T-cell (primary cell): Measurements from ENCODE around the gene SMARCC1. TPM values are rescaled to one million over a fixed set of nuclear protein-coding genes. Genes with fewer than 3 reads are reported as not detected.
A peak's percentile ranks its signal among the peaks of the same experiment; 100 is the strongest.

Source experiments
- ATAC-seq, 4 experiments: fragments of 200-7000 bp in 3 of 4; fragments of 150-1000 bp in 1 of 4; cut with Tn5 transposase; replicated peaks in 1 of 4; 1 replicate in 3 of 4; 2 replicates in 1 of 4; pipeline ENCODE4 v1.10.0; 2021; ENCODE audit warnings: moderate library complexity in 3 of 4, mild to moderate bottlenecking in 2 of 4, moderate number of reproducible peaks in 1 of 4
- CTCF ChIA-PET, 2 donors: fragments of 300-600 bp; sonication (Branson Sonifier 250); formaldehyde crosslinking; loops; one replicate each; lab custom pipeline; 2022; ENCODE audit warnings: antibody characterized with exemption in 2 of 2; lab: Charles Lee
- POLR2A ChIA-PET, 2 donors: fragments of 300-600 bp; sonication (Branson Sonifier 250); formaldehyde crosslinking; loops; one replicate each; lab custom pipeline; 2022; ENCODE audit warnings: antibody characterized with exemption in 2 of 2; lab: Charles Lee
- DNase-seq, 35 experiments: peaks; one replicate each; pipeline versions ENCODE4 v3.0.0 to v3.0.0-alpha.2; 2013 to 2023
- H3K27ac ChIP-seq: one replicate; pipeline ENCODE4 v1.5.1; 2013; ENCODE audit warnings: low read length
- H3K27me3 ChIP-seq, 2 experiments: replicated peaks in 1 of 2; 1 replicate in 1 of 2; 2 replicates in 1 of 2; pipeline versions ENCODE4 v1.6.1 to v1.7.0; 2013; ENCODE audit warnings: low read length in 1 of 2, mixed read lengths in 1 of 2; ENCODE audit not compliant: control insufficient read depth in 2 of 2, insufficient read depth in 2 of 2; ENCODE audit errors: extremely low read depth in 1 of 2
- H3K36me3 ChIP-seq, 2 donors: 1 replicate in 1 of 2; 2 replicates in 1 of 2; pipeline versions ENCODE4 v1.6.1 to v1.7.0; 2013; ENCODE audit warnings: low read length in 1 of 2; ENCODE audit not compliant: control insufficient read depth in 2 of 2, insufficient read depth in 1 of 2; ENCODE audit errors: extremely low read depth in 1 of 2
- H3K4me1 ChIP-seq, 2 experiments: 1 replicate in 1 of 2; 2 replicates in 1 of 2; pipeline versions ENCODE4 v1.6.1 to v1.7.0; 2013; ENCODE audit warnings: low read length in 2 of 2, mixed read lengths in 1 of 2; ENCODE audit not compliant: insufficient read depth in 2 of 2, control insufficient read depth in 1 of 2; ENCODE audit errors: extremely low read depth in 1 of 2
- H3K4me3 ChIP-seq, 2 donors: 1 replicate in 1 of 2; 2 replicates in 1 of 2; pipeline versions ENCODE4 v1.5.1 to v1.7.0; 2013; ENCODE audit warnings: mild to moderate bottlenecking in 2 of 2, low read length in 1 of 2, moderate library complexity in 1 of 2; ENCODE audit not compliant: control insufficient read depth in 1 of 2; ENCODE audit errors: extremely low read depth in 1 of 2
- H3K9me3 ChIP-seq: 2 replicates; pipeline ENCODE4 v1.7.0; 2013
- H3K27ac Mint-ChIP-seq, 2 donors: one replicate each; pipeline ENCODE4 v1.8.0; 2020 to 2021; ENCODE audit warnings: mild to moderate bottlenecking in 2 of 2, mixed read lengths in 2 of 2
- H3K27me3 Mint-ChIP-seq, 2 donors: one replicate each; pipeline ENCODE4 v1.8.0; 2021 to 2022; ENCODE audit warnings: mixed read lengths in 2 of 2
- H3K36me3 Mint-ChIP-seq: one replicate; pipeline ENCODE4 v1.8.0; 2021; ENCODE audit warnings: mixed read lengths
- H3K4me1 Mint-ChIP-seq, 3 donors: one replicate each; pipeline ENCODE4 v1.8.0; 2020 to 2022; ENCODE audit warnings: mixed read lengths in 3 of 3, mild to moderate bottlenecking in 1 of 3
- H3K4me3 Mint-ChIP-seq, 3 donors: one replicate each; pipeline ENCODE4 v1.8.0; 2020 to 2022; ENCODE audit warnings: mild to moderate bottlenecking in 3 of 3, mixed read lengths in 3 of 3, moderate library complexity in 3 of 3
- H3K9me3 Mint-ChIP-seq, 3 donors: one replicate each; pipeline ENCODE4 v1.8.0; 2020 to 2022; ENCODE audit warnings: mixed read lengths in 3 of 3
- WGBS: methylation state at CpG from one replicate; pipeline ENCODE4 v1.1.5; 2013; ENCODE audit warnings: missing lambda C conversion rate; ENCODE audit not compliant: insufficient coverage; 5-methylcytosine and 5-hydroxymethylcytosine counted together
- total RNA-seq, 35 experiments: library from RNA in 6 of 35; stranded (reverse) in 6 of 35; fragments of 120-200 nt in 1 of 35; gene quantifications; one replicate each; pipeline versions ENCODE4 v1.2.1 to v1.2.4 and lab custom pipeline; 2013 to 2026

The SMARCC1 gene
- total RNA-seq, 5 donors from 2014 or later (not counting 1 experiment from before 2014, with no cell fraction given): 88.9 to 99.3 (median 92.4) TPM

- WGBS: no CpG with 5 or more reads among the region's 2 CpGs
- no peak overlapping the region for H3K27ac Mint-ChIP-seq
- peaks cover 0 to 32% of the 10 kb centered on the region in 2 donors for H3K36me3 ChIP-seq
Observed at GRCh38 chr3:47645551-47645950, 136.1 kb downstream of the SMARCC1 start.

GRCh38 chr3:47643092-47643491 is 138.6 kb downstream of the SMARCC1 start:
- H3K4me1 ChIP-seq: no peaks in the 10 kb centered on the region
- H3K9me3 ChIP-seq: no peaks in the 10 kb centered on the region
- ChIA-PET POLR2A (no interaction called here), CTCF (no interaction called here)
- 83% methylated on average over 1 of the region's 6 CpGs for WGBS
- no peak overlapping the region for H3K4me3 ChIP-seq
- H3K9me3 Mint-ChIP-seq: no peaks in the 10 kb centered on the region
- H3K36me3 ChIP-seq: peaks cover 0 to 40% of the 10 kb centered on the region in 2 donors
- ATAC-seq: no peak
- no peak overlapping the region for H3K4me3 Mint-ChIP-seq
- peaks cover 36% of the 10 kb centered on the region for H3K36me3 Mint-ChIP-seq
- no peak overlapping the region for H3K27ac ChIP-seq
- DNase-seq: no peak
- no peaks in the 10 kb centered on the region for H3K27me3 ChIP-seq
- H3K4me1 Mint-ChIP-seq: peaks cover 0 to 3% (median 0%) of the 10 kb centered on the region in 3 donors
- no peak overlapping the region for H3K27ac Mint-ChIP-seq
- H3K27me3 Mint-ChIP-seq: no peaks in the 10 kb centered on the region

More at GRCh38 chr3:47645551-47645950, 136.1 kb downstream of the SMARCC1 start:
- H3K27me3 Mint-ChIP-seq: no peaks in the 10 kb centered on the region
- H3K9me3 Mint-ChIP-seq: no peaks in the 10 kb centered on the region
- POLR2A ChIA-PET: no interaction called here
- no peak overlapping the region for H3K4me3 Mint-ChIP-seq
- no peak for DNase-seq
- peaks cover 42% of the 10 kb centered on the region for H3K36me3 Mint-ChIP-seq
- CTCF ChIA-PET: no interaction called here
- Histone ChIP-seq H3K4me3 (no peak overlapping the region), H3K27me3 (no peaks in the 10 kb centered on the region), H3K27ac (no peak overlapping the region), H3K4me1 (no peaks in the 10 kb centered on the region), H3K9me3 (no peaks in the 10 kb centered on the region)
- no peak for ATAC-seq
- H3K4me1 Mint-ChIP-seq: peaks cover 0 to 3% (median 2%) of the 10 kb centered on the region in 3 donors

DNA sequence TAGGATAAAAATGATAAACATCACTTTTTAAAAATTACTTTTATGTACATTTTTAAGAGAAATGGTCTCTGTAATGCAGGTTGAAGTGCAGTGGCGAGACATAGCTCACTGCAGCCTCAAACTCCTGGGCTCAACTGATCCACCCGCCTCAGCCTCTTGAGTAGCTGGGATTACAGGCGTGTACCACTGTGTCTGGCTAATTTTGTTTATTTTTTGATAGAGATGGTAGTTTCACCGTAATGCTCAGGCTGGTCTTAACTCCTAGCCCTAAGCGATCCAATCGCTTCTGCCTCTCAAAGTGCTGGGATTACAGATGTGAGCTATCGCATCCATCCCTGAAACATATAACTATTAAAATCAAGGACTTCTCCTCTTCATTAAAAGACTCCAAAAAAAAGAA is 140.0 kb downstream of the SMARCC1 start:
- Histone ChIP-seq H3K9me3 (no peaks in the 10 kb centered on the region), H3K36me3 (peaks cover 0 to 39% of the 10 kb centered on the region in 2 donors), H3K27me3 (no peaks in the 10 kb centered on the region), H3K4me1 (no peaks in the 10 kb centered on the region), H3K4me3 (no peak overlapping the region), H3K27ac (no peak overlapping the region)
- POLR2A ChIA-PET: interaction anchor here in 1 of 2 donors (0.6 kb wide), 1 partner anchor 36 kb away, joined by 4 read pairs; no protein-coding TSS in a partner anchor
- H3K4me1 Mint-ChIP-seq: peaks cover 0 to 3% (median 0%) of the 10 kb centered on the region in 3 donors
- no peak overlapping the region for H3K27ac Mint-ChIP-seq
- WGBS: no CpG with 5 or more reads among the region's 7 CpGs
- DNase-seq (no peak), ATAC-seq (no peak)
- no peak overlapping the region for H3K4me3 Mint-ChIP-seq
- H3K9me3 Mint-ChIP-seq: no peaks in the 10 kb centered on the region
- no peaks in the 10 kb centered on the region for H3K27me3 Mint-ChIP-seq
- CTCF ChIA-PET: no interaction called here
- H3K36me3 Mint-ChIP-seq: peaks cover 37% of the 10 kb centered on the region

DNA sequence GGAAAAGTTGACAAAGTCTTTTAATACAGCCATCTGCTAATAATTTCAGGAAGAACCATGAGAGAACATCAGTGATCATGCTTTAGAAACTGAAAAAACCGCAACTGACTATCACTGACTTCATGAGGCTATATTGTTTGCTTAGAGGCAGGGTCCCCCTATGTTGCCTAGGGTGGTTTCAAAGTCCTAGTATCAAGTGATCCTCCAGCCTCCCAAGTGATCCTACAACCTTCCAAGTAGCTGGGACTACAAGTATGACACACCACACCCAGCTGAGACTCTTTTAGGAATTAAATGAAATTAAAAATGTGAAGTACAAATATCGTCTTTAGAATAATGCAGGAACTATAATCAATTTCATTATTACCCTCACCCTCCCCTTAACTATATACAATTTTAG is 144.8 kb downstream of the SMARCC1 start:
- peaks cover 0 to 12% (median 9%) of the 10 kb centered on the region in 3 donors for H3K4me1 Mint-ChIP-seq
- DNase-seq (no peak), ATAC-seq (no peak)
- no peaks in the 10 kb centered on the region for H3K9me3 Mint-ChIP-seq
- H3K27me3 ChIP-seq: no peaks in the 10 kb centered on the region
- POLR2A ChIA-PET: no interaction called here
- H3K36me3 ChIP-seq: peaks cover 0 to 57% of the 10 kb centered on the region in 2 donors
- no peaks in the 10 kb centered on the region for H3K4me1 ChIP-seq
- H3K9me3 ChIP-seq: no peaks in the 10 kb centered on the region
- CTCF ChIA-PET: no interaction called here
- H3K27ac Mint-ChIP-seq: no peak overlapping the region
- H3K4me3 Mint-ChIP-seq: no peak overlapping the region
- H3K36me3 Mint-ChIP-seq: peaks cover 53% of the 10 kb centered on the region
- no peak overlapping the region for H3K4me3 ChIP-seq
- no peak overlapping the region for H3K27ac ChIP-seq
- no peaks in the 10 kb centered on the region for H3K27me3 Mint-ChIP-seq
- WGBS: no CpG with 5 or more reads among the region's 2 CpGs

DNA sequence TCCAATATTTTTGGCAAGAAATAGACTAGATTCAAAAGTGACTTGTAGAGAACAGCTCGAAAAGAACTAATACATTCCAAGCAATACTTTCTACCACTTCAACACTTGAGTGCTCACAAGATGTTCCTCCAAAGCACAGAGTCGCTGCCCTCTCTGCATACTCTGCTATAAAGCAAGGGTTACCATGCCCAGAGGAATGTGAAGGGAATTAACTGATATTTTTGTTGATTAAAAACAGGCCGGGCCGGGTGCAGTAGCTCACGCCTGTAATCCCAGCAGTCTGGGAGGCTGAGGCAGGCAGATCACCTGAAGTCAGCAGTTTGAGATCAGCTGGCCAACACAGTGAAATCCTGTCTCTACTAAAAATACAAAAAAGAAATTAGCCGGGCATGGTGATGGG is 145.5 kb downstream of the SMARCC1 start:
- ATAC-seq (no peak), DNase-seq (no peak)
- Mint-ChIP-seq H3K36me3 (peaks cover 58% of the 10 kb centered on the region), H3K4me3 (no peak overlapping the region), H3K4me1 (peaks cover 0 to 11% (median 9%) of the 10 kb centered on the region in 3 donors), H3K27me3 (no peaks in the 10 kb centered on the region), H3K27ac (peak overlapping the region in 1 of 2 donors; percentile 4), H3K9me3 (no peaks in the 10 kb centered on the region)
- Histone ChIP-seq H3K36me3 (peaks cover 0 to 62% of the 10 kb centered on the region in 2 donors), H3K9me3 (no peaks in the 10 kb centered on the region), H3K4me1 (no peaks in the 10 kb centered on the region), H3K27me3 (no peaks in the 10 kb centered on the region), H3K4me3 (no peak overlapping the region), H3K27ac (no peak overlapping the region)
- 100% methylated on average over 3 of the region's 6 CpGs for WGBS
- ChIA-PET POLR2A (no interaction called here), CTCF (no interaction called here)

DNA sequence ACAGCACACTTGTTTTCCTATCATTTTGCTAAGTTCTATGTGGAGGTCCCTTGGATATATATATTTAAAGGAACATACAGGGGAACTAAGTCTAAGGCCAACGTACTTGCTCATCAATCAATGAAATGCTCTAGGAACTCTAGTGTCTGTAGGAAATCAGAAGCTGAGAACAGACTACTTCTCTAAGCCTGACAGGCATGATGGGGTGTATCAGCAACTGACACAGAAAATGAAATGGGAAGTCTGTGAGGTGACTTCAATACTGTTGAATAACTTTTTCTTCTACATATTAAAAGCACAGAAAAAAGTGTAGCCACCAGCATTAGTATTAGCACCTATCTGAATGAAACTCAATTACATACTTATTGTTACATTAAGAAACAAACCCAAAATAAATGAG is 146.2 kb downstream of the SMARCC1 start:
- H3K36me3 ChIP-seq: peaks cover 0 to 69% of the 10 kb centered on the region in 2 donors

More for the DNA sequence above, 146.2 kb downstream of the SMARCC1 start:
- no peak overlapping the region for H3K4me3 ChIP-seq
- H3K4me1 ChIP-seq: no peaks in the 10 kb centered on the region
- peaks cover 63% of the 10 kb centered on the region for H3K36me3 Mint-ChIP-seq
- DNase-seq (no peak), ATAC-seq (no peak)
- no peak overlapping the region for H3K4me3 Mint-ChIP-seq
- no peak overlapping the region for H3K27ac ChIP-seq
- H3K27me3 Mint-ChIP-seq: no peaks in the 10 kb centered on the region
- H3K9me3 ChIP-seq: no peaks in the 10 kb centered on the region
- ChIA-PET CTCF (no interaction called here), POLR2A (interaction anchor here in 1 of 2 donors (0.6 kb wide), 1 partner anchor 9 kb away, joined by 3 read pairs; no protein-coding TSS in a partner anchor)
- no peaks in the 10 kb centered on the region for H3K27me3 ChIP-seq
- H3K9me3 Mint-ChIP-seq: no peaks in the 10 kb centered on the region
- H3K27ac Mint-ChIP-seq: peak overlapping the region in 1 of 2 donors; percentile 40
- H3K4me1 Mint-ChIP-seq: peaks cover 0 to 11% (median 9%) of the 10 kb centered on the region in 3 donors
- 100% methylated on average over 1 of the region's 1 CpG for WGBS
